ENCODE data around the gene IFIT5.
A peak's percentile ranks its signal among the peaks of the same experiment; 100 is the strongest.
"Not testable (repeated sequence)": the region's sequence is repeated elsewhere in the genome, so short reads cannot be mapped to it uniquely, and the experiment has no call there.

The IFIT5 gene

DNA sequence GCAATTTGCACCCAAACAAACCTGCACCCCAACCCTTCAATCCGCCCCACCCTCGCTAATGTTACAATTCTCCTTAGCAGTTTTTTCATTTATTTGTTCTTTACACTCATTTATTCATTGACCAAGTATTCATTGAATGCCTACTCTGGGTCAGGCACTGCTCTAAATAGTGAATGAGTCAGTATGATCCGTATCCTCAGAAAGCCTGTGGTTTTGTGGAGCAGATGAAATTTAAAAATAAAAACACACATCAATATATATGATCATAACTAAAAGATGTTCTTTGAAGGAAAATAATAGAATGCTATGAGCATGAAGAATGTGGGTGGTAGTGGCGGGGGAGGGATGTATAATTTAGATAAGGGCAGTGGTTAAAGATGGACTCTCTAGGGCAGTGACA lies 13.3 kb downstream of the IFIT5 start:
- DNase-seq (ENCODE audit: low spot score), result peak; percentile 13
- no peak for FAIRE-seq

DNA sequence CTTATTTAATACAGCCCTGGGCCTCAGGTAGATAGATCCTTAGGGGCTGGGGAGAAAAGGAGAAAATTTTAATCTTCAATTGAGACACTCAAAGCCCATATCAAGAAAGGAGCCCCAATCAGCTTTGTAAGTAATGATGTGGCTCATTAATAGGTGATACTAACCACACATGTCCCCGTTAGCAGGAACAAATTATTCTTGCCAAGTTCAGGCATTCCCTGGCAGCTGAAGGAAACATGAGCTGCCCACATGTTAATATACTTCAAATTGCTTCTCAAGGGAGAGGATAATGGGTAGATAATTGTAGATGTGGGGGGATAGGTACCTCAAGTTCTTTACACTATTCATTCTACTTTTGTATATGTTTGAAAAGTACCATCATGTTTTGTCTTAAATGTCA lies 14.5 kb downstream of the IFIT5 start:
- DNase-seq (ENCODE audit: low spot score) (no peak), FAIRE-seq (no peak)

DNA sequence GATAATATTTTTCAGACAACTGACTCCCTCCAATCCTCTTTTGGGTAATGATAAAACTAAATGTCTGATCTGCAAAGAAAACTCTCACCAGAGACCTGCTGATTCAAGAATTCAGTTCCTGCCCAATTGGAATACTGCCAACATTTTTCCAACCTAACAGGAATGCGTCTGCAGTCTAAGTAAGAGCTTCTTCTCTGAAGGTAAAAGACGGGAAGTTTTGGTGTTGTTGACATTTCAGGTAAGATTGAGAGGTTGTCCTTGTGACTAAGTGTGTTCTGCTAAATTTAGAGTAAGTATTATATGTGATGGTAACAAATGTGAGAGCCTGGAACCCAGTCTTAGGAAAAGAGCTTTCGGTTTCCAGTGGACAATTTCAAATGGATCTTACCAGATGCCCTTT lies 17.6 kb downstream of the IFIT5 start:
- no peak for FAIRE-seq
- DNase-seq (ENCODE audit: low spot score), result peak; percentile 42

DNA sequence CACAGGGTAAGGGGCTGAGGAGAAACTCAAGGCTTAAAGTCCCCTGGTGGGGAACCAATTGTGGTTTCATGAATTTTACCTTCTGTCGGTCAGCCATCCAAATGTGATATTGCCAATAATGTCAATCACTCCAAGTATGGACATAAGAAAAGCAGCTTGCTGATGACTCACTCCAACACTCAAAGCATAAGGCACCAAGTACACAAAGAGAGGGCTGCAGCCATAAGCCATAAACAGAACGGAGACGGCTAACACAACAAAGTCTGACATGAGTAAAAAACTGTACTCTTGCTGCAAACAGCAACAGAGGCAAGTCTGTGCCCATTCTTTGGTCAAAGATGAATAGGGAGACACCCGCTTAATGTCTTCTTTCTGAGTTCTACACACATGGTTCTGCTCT lies 24.2 kb downstream of the IFIT5 start:
- FAIRE-seq, result no peak
- no peak for DNase-seq (ENCODE audit: low spot score)

DNA sequence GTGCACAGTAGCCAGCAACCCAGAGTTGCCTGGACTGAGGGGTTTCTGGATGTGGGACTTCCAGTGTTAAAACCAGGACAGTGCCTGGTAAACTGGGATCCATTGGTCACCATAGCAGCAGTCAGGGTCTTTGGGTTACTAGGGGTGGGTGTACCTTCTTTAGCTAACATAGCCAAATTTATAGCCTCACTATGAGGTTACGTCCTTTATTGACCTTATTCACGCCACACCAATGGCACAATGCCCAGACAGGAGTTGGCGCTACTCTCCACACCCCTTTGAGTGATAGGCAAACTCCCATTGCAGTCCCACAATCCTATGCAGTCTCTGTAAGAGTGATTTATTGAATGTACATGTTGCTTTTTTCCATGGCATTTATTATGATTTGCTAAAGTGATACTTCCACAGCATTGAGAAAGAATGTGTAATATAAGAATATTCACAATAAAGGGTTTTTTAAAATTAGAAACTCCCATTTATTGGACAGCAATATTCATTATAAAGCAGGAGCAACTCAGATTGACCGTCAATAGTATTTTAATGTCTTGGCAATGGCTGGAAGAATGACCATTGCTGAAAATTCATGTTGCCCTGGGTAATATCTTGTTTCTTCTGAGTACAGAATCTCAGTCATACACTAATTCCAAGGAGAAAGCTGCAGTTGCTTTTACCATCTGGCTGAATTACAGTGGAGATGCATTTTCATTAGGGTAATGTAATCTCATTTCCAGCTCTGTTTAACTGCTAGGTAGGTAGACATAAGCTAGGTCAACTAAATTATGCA lies 26.1 kb downstream of the IFIT5 start:
- DNase-seq (ENCODE audit: low spot score) (no peak), FAIRE-seq (no peak)

DNA sequence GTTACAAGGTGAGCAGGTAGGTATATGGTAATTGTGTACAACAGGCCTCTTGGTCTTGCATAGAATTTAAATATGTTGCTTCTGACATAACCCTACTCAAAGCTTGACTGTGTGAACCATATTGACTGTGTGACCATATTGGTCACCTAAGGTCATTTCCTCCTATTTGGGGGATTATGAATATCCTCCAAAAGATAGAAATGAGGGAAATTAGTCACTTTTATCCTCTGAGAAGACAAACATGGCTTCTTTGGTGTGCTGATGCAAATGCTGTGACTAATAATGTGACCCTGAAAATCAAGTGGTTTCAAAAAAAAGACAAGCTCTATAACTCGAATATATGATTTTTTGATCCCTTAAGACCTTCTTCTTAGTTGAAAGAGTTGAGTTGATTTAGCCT lies 27.9 kb downstream of the IFIT5 start:
- no peak for DNase-seq (ENCODE audit: low spot score)
- FAIRE-seq, result no peak

DNA sequence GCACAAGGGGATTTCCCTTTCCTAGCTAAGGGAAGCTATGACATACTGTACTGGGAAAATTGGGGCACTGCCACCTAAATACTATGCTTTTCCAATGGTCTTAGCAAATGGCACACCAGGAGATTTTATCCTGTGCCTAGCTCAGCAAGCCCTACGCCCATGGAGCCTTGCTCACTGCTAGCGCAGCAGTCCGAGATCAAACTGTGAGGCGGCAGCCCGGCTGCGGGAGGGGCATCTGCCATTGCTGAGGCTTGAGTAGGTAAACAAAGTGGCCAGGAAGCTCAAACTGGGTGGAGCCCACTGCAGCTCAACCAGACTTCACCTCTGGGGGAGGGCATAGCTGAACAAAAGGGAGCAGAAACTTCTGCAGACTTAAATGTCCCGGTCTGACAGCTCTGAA lies 30.5 kb downstream of the IFIT5 start:
- not testable (repeated sequence) for FAIRE-seq; DNase-seq (ENCODE audit: low spot score)

DNA sequence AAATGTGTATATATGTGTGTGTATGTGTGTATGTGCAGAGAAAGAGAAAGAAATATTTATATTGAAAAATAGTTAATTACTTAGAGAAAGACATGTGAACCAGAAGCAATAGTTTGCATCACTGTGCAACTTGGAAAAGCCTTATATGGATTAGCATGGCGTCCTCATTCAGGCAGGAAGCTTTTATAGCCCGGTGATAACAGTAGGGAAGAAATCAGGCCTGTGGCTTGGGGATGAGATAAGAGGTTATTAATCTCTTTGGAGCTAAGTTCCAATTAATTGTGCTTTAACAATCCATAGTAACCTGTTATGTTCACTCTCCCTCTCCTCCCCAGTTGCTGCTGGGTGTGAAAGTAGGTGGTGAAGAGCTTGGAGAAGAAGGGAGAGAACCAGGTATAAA lies 36.5 kb downstream of the IFIT5 start:
- FAIRE-seq (no peak), DNase-seq (ENCODE audit: low spot score) (no peak)

DNA sequence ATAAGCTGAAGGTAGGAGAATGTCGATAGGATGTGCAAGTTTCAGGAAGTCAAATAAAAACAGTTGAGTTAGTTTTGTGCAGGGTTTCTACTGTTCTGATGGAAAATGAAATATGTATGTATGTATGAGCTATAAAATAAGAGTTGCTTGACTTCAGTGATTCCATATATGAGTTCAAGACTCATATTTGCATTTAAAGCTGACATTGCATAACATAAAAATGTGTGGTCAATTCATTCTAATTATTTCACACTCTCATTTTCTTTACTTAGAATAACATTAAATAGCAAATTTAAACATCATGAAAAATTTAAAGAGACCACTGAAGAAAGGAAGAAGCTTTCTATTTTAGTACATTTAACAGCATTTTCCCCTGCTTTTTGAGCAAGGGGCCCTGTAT lies 37.8 kb downstream of the IFIT5 start:
- FAIRE-seq, result no peak
- DNase-seq (ENCODE audit: low spot score), result no peak

DNA sequence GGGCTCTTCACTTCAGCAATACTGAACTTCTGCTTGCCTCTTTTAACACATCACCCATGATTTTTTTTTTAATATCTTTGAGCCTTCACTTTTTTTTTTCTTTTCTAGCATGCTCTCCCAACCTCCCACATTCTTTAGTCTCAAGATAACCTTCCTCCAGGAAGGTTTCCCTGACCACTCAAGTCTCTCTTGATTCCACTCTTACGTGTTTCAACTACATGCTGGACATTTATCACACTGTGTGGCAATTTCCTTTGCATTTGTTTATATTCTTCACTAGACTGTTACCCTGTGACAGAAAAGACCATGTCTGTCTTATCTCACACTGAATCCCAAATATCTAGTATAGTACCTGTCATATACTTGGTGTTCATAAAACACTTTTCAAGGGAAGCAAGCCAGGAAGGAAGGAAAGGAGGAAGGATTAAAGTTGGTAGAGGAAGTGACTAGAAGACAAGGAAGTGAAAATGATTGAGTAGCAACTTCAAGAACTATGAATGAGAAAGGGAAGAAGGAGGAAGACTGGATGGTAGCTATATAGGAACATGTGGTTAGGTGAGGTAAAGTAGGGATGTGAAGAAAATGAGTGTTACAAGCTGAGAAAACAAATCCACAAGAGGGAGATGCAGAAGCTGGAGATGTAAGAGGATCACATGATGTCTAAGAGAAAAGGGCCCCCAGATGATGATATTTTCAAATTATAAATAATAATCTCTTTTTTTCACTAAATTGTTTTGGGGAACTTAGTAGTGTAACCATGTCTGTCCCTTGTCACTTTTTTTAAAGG lies 40.4 kb downstream of the IFIT5 start:
- FAIRE-seq (no peak), DNase-seq (ENCODE audit: low spot score) (no peak)

DNA sequence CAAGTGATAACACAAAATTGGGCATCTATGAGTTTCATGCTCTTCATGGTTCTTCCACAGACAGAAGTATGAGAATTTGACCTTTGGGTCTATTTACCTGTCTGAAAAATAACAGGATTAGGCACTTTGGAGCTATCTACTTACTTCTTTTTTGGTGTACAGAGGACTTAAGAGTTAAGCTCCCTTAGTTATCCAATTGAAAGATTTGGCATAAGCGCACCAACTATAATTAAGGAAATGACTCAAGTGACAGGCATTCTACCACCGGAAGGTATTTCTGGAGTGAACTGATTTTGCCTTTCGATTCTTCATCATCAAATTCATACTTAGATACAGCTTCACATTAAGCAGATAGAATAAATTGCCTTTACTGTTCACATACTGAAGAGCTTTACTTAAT lies 43.9 kb downstream of the IFIT5 start:
- no peak for DNase-seq (ENCODE audit: low spot score)

DNA sequence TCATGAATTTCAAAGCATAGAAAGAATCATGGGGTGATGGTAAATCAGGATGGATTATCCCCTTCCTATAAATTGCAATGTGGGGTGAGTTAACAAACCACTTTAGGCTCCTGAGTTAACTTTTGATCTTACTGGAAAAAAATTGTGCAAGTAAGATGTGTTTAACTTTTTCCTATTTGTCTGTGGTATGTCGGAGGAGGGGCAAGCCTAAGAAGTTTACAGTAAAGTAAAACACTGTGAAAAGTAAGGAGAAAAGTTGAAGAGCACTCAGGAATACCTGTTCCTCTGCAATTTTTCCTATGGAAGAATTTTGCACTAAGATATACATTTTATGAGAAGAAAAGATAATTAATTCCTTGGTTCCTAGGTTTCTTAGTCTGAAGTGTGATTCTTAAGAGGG lies 44.4 kb downstream of the IFIT5 start:
- FAIRE-seq (no peak), DNase-seq (ENCODE audit: low spot score) (no peak)

More for the DNA sequence above, 43.9 kb downstream of the IFIT5 start:
- no peak for FAIRE-seq

DNA sequence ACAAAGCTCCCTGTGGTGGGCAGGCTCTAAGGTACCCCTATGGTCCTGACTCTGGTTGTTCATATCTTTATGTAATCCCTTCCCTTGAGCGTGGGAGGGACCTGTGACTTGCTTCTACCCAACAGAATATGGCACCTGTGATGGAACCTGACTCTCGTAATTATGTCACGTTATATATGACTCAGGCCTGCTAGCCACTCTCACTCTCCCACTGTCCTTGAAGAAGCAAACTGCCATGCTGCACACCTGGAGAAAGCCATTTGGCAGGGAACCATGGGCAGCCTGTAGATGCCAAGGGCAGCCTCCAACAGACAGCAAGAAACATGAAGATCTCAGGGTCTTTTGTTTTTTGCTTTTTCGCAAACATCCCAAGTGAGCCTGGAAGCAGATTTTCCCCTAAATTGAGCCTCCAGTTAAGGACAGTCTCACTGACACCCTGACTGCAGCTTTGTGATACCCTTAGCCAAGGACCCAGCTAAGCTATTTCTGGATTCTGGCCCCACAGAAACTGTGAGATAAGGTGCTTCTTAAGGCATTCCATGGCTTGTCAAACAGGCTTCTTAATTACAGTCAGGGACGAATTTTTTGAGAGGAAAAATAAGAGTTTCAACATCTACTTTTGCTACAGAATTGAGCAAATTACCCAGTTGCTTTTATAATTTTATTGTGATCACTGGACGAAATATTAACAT lies 49.6 kb downstream of the IFIT5 start:
- DNase-seq (ENCODE audit: low spot score), result no peak
- FAIRE-seq, result no peak

DNA sequence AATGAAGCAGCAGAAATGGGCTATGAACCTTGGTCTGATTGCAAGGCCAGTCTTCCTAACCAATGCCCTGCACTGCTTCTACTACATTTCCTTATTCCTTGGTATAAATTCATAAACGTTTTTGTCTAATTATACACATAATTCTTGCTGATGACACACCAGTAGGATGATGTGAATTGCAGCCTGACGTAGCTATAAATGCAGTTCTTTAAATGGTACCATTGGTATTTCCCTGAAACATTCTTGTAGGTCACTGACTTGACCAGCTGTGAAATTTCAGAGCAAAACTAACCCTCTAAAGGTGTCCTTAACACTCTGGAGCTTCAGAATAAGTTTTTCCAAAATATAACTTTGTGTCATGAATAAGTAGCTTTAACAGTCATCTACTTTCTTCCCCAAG lies 50.8 kb downstream of the IFIT5 start:
- FAIRE-seq (no peak), DNase-seq (ENCODE audit: low spot score) (no peak)

DNA sequence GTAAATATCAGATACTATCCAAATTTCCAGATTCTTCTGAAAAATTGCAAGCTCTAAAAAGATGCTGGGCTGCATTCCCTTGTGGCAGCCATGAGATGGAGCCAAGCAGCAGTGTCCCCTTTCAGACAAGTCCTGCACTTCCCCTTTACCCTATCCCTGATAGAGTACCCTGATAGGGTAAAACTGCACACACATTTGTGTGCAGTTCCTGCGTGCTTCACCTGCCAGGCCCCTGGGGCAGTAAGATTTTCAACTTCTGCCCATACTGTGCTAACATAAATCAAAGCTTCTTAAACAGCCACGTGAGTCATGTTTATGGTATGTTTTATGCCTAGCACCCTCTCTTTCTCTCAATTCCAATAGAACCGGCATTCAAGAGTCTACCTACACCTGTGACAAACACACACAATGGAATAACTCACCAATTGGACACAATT lies 52.2 kb downstream of the IFIT5 start:
- DNase-seq (ENCODE audit: low spot score), result peak; percentile 29
- FAIRE-seq, result no peak

DNA sequence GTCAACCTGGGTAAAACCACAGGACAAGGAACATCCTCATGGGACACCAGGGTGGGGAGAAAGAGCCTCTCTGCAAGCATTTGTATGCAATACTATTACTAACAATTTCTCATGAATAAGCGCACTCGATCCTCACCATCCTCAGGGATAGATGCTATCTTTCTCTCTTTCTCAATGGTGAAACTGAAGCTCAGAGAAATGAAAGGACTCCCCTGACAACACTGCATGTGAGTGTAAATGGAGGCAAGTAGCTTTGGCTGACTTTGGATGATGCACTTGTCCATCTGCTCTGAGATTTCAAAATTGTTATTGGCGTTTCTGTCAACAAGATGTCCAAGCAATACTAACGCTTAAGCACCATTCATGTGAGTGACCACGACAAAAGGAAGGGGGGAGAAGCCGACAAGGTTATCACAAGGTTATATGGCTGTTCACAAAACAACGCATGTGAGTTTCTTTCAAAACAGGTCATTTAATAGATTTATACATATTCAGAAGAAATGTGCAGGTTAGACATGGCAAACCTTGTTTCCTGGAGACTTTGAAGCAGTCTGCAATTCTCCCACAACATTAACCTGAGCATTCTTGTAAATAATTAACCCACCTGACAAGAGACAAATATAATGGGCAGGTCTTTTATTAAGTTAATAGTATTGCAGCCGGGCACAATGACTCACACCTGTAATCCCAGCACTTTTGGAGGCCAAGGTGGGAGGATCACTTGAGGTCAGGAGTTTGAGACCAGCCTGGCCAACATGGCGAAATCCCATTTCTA lies 54.0 kb downstream of the IFIT5 start:
- FAIRE-seq (no peak), DNase-seq (ENCODE audit: low spot score) (no peak)

DNA sequence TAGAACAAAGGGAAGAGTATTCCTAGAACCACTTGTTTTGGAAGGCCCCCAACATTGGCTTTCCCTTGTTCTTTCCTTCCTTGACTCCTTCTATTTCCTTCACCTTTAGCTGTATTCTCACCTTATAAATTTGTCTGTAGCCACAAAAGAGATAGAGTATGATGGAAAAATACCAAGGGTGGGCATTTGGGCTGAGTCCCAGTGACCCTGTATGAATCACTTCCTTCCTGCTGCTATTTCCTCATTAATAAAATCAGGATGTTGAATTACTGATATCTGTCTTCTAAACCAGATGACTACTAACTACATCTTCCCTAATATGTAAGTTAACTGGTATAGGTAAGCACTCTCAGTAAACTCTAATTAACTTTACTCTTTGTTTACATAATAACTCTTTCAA lies 55.1 kb downstream of the IFIT5 start:
- FAIRE-seq (no peak), DNase-seq (ENCODE audit: low spot score) (no peak)
